WTC11 (cell line): ENCODE measurements around the gene NOTCH4. TPM values are rescaled to one million over a fixed set of nuclear protein-coding genes. Genes with fewer than 3 reads are reported as not detected.
A peak's percentile ranks its signal among the peaks of the same experiment; 100 is the strongest.

Experiments
- ATAC-seq: fragments of 200-7000 bp; cut with Tn5 transposase; 2 replicates; pipeline ENCODE4 v1.10.0; 2021; ENCODE audit warnings: mild to moderate bottlenecking, moderate library complexity
- CTCF ChIA-PET: fragments of 300-600 bp; sonication (Branson Sonifier 250); formaldehyde crosslinking; loops from one replicate; lab custom pipeline; 2021; ENCODE audit warnings: antibody characterized with exemption; lab: Charles Lee
- POLR2A ChIA-PET: fragments of 350-600 bp; sonication (Branson Sonifier 250); formaldehyde crosslinking; loops from one replicate; lab custom pipeline; 2021; ENCODE audit warnings: antibody characterized with exemption; lab: Charles Lee
- DNase-seq: peaks from one replicate; pipeline ENCODE4 v3.0.0; 2021; ENCODE audit warnings: low spot score
- H3K27ac Mint-ChIP-seq: 2 replicates; pipeline ENCODE4 v1.8.0; 2021; ENCODE audit warnings: mixed read lengths
- H3K27me3 Mint-ChIP-seq: 2 replicates; pipeline ENCODE4 v1.8.0; 2021; ENCODE audit warnings: low read depth, mild to moderate bottlenecking, moderate library complexity, mixed read lengths
- H3K36me3 Mint-ChIP-seq: 2 replicates; pipeline ENCODE4 v1.8.0; 2021; ENCODE audit warnings: mixed read lengths
- H3K4me1 Mint-ChIP-seq: 2 replicates; pipeline ENCODE4 v1.8.0; 2022; ENCODE audit warnings: mixed read lengths
- H3K4me3 Mint-ChIP-seq: 2 replicates; pipeline ENCODE4 v1.8.0; 2021; ENCODE audit warnings: mild to moderate bottlenecking, moderate library complexity, mixed read lengths
- H3K9me3 Mint-ChIP-seq: 2 replicates; pipeline ENCODE4 v1.8.0; 2021; ENCODE audit warnings: mixed read lengths
- CTCF ChIP-seq: fragments of 200-600 bp; IDR thresholded peaks from 2 replicates; pipeline ENCODE4 v1.8.0; 2022; ENCODE audit warnings: antibody characterized with exemption
- ELF4 ChIP-seq: sonication (generic); formaldehyde crosslinking; IDR thresholded peaks from 2 replicates; pipeline ENCODE4 v1.8.1; 2022; ENCODE audit warnings: low read depth, mild to moderate bottlenecking, moderate library complexity, missing genetic modification reagents
- MXD4 ChIP-seq: fragments of 250-450 bp; sonication (Bioruptor Pico); IDR thresholded peaks from 2 replicates; pipeline ENCODE4 v1.8.0; 2021; ENCODE audit warnings: mild to moderate bottlenecking, moderate library complexity, borderline replicate concordance
- PRDM15 ChIP-seq: sonication (generic); formaldehyde crosslinking; IDR thresholded peaks from 2 replicates; pipeline ENCODE4 v1.8.0; 2022; ENCODE audit warnings: missing genetic modification reagents
- TCF7 ChIP-seq: sonication (generic); formaldehyde crosslinking; IDR thresholded peaks from 2 replicates; pipeline ENCODE4 v1.8.0; 2022; ENCODE audit warnings: mild to moderate bottlenecking, low read depth, missing genetic modification reagents, moderate library complexity
- TEAD4 ChIP-seq: sonication (generic); formaldehyde crosslinking; IDR thresholded peaks from 2 replicates; pipeline ENCODE4 v1.8.0; 2022; ENCODE audit warnings: mild to moderate bottlenecking, missing genetic modification reagents
- TP53 ChIP-seq: sonication (generic); formaldehyde crosslinking; IDR thresholded peaks from 2 replicates; pipeline ENCODE4 v1.8.1; 2023; ENCODE audit warnings: mild to moderate bottlenecking, missing genetic modification reagents
- ZNF671 ChIP-seq: fragments of 250-450 bp; sonication (Bioruptor Pico); IDR thresholded peaks from 2 replicates; pipeline ENCODE4 v1.8.0; 2021; ENCODE audit warnings: mild to moderate bottlenecking
- total RNA-seq: library from RNA; stranded (reverse); gene quantifications from 3 replicates; pipeline ENCODE4 v1.2.3, GENCODE V29; 2021
- TF ChIP-seq, protein P1 (sequence below): sonication (generic); formaldehyde crosslinking; IDR thresholded peaks from 2 replicates; pipeline ENCODE4 v1.8.0; 2022; ENCODE audit warnings: mild to moderate bottlenecking, missing genetic modification reagents
- TF ChIP-seq, protein P2 (sequence below): fragments of 250-450 bp; sonication (Bioruptor Pico); IDR thresholded peaks from 2 replicates; pipeline ENCODE4 v2.1.2; 2022; ENCODE audit warnings: mild to moderate bottlenecking, moderate library complexity

Gene NOTCH4
- total RNA-seq, 1 experiment from 2014 or later = 2.6 TPM

- Mint-ChIP-seq H3K27ac (peak overlapping the region; percentile 12), H3K4me3 (peak overlapping the region; percentile 95), H3K36me3 (no peaks in the 10 kb centered on the region), H3K9me3 (no peaks in the 10 kb centered on the region), H3K27me3 (peaks cover 65% of the 10 kb centered on the region), H3K4me1 (peaks cover 51% of the 10 kb centered on the region)
- ChIA-PET POLR2A (interaction anchor here (0.6 to 1.6 kb wide), 4 partner anchors 10 to 735 kb away, joined by 3 to 4 read pairs (median 3); partner anchors contain the start of gene FKBPL), CTCF (interaction anchor here (0.5 to 2.9 kb wide), 17 partner anchors 10 to 1168 kb away, joined by 3 to 38 read pairs (median 4); partner anchors contain the start of genes ATF6B, EGFL8, FKBPL and TAP2)
- DNase-seq (peak; percentile 96), ATAC-seq (peak; percentile 74)
- peak; percentile 46; the same call in 1 of the 2 replicates for TF ChIP-seq CTCF
- TF ChIP-seq, protein P1, sequence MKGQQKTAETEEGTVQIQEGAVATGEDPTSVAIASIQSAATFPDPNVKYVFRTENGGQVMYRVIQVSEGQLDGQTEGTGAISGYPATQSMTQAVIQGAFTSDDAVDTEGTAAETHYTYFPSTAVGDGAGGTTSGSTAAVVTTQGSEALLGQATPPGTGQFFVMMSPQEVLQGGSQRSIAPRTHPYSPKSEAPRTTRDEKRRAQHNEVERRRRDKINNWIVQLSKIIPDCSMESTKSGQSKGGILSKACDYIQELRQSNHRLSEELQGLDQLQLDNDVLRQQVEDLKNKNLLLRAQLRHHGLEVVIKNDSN = no peak
Measured at GRCh38 chr6:32148289-32149091, 75.4 kb downstream of the NOTCH4 start.

GRCh38 chr6:32147401-32148132 is 76.3 kb downstream of the NOTCH4 start:
- TF ChIP-seq MXD4 (CRISPR knock-in tag) (no peak), TEAD4 (CRISPR knock-in tag) (no peak), ELF4 (CRISPR knock-in tag) (no peak), TP53 (CRISPR knock-in tag) (no peak), TCF7 (CRISPR knock-in tag) (no peak)
- TF ChIP-seq, protein P2, sequence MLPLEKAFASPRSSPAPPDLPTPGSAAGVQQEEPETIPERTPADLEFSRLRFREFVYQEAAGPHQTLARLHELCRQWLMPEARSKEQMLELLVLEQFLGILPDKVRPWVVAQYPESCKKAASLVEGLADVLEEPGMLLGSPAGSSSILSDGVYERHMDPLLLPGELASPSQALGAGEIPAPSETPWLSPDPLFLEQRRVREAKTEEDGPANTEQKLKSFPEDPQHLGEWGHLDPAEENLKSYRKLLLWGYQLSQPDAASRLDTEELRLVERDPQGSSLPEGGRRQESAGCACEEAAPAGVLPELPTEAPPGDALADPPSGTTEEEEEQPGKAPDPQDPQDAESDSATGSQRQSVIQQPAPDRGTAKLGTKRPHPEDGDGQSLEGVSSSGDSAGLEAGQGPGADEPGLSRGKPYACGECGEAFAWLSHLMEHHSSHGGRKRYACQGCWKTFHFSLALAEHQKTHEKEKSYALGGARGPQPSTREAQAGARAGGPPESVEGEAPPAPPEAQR (CRISPR knock-in tag) = no peak
- Mint-ChIP-seq H3K4me3 (peak overlapping the region; percentile 95), H3K9me3 (no peaks in the 10 kb centered on the region), H3K27me3 (peaks cover 59% of the 10 kb centered on the region), H3K4me1 (peaks cover 46% of the 10 kb centered on the region), H3K27ac (peak overlapping the region; percentile 12; the same call in 1 of the 2 replicates), H3K36me3 (no peaks in the 10 kb centered on the region)
- ATAC-seq (no peak), DNase-seq (no peak)
- ChIA-PET CTCF (interaction anchor here (1.3 to 2.9 kb wide), 5 partner anchors 9 to 691 kb away, joined by 4 to 38 read pairs (median 11); partner anchors contain the start of genes ATF6B, FKBPL and TAP2), POLR2A (no interaction called here)

GRCh38 chr6:32146687-32147086 is 77.2 kb downstream of the NOTCH4 start:
- peak; percentile 55 for TF ChIP-seq PRDM15 (CRISPR knock-in tag)
- TF ChIP-seq ZNF671 (CRISPR knock-in tag) = no peak
- Mint-ChIP-seq H3K9me3 (no peaks in the 10 kb centered on the region), H3K4me1 (peaks cover 40% of the 10 kb centered on the region), H3K27me3 (peaks cover 51% of the 10 kb centered on the region), H3K4me3 (no peak overlapping the region; the same call in 1 of the 2 replicates), H3K36me3 (no peaks in the 10 kb centered on the region), H3K27ac (peak overlapping the region; percentile 3; the same call in 1 of the 2 replicates)
- no peak for ATAC-seq
- no peak for DNase-seq
- CTCF ChIA-PET = interaction anchor here (0.9 to 1.1 kb wide), 2 partner anchors 15 to 16 kb away, joined by 3 read pairs; partner anchors contain the start of gene FKBPL
- POLR2A ChIA-PET = interaction anchor here (0.6 to 1.5 kb wide), 4 partner anchors 18 to 99 kb away, joined by 3 to 6 read pairs (median 4); partner anchors contain the start of gene ATF6B
